ENCODE measurements around the gene CDC123. TPM values are rescaled to one million over a fixed set of nuclear protein-coding genes. Genes with fewer than 3 reads are reported as not detected.

CDC123 gene
- total RNA-seq, 1 experiment from 2014 or later = 74.2 TPM

GRCh38 chr10:12189426-12189825 lies 6.6 kb upstream of the CDC123 start:
- DNase-seq (no peak), ATAC-seq (no peak)
- no peaks in the 10 kb centered on the region for H3K27me3 ChIP-seq (ENCODE audit: low read length)
- peaks cover 39% of the 10 kb centered on the region for H3K79me2 ChIP-seq (ENCODE audit: low read length)
- intact Hi-C loops (cut with micrococcal nuclease) = no loop called here
- no peak overlapping the region for H3K9ac ChIP-seq (ENCODE audit: low read length)
- no peaks in the 10 kb centered on the region for H4K20me1 ChIP-seq (ENCODE audit: low read length)
- no peak for TF ChIP-seq EZH2phosphoT487 (IDR thresholded peaks at IDR 0.05; ENCODE audit: borderline replicate concordance, low read length)
- no peak for TF ChIP-seq CTCF (conservative IDR thresholded peaks at IDR 0.05; ENCODE audit: low read depth, low read length)
- TF ChIP-seq EZH2 (IDR thresholded peaks at IDR 0.05; ENCODE audit: low read length, unreplicated experiment) = no peak
- H3K36me3 ChIP-seq (ENCODE audit: low read depth, low read length) = no peaks in the 10 kb centered on the region; the same call in none of the 2 replicates
- POLR2A ChIA-PET (ENCODE audit: unreplicated experiment) = no interaction called here
- no peaks in the 10 kb centered on the region for H3F3A ChIP-seq (ENCODE audit: low read length, unreplicated experiment)
- no peak overlapping the region for H3K4me2 ChIP-seq (ENCODE audit: low read length)
- no peaks in the 10 kb centered on the region for H3K9me3 ChIP-seq (ENCODE audit: low read length)
- peaks cover 14% of the 10 kb centered on the region; the same call in 1 of the 2 replicates for H3K4me1 ChIP-seq (ENCODE audit: insufficient read depth, low read length)
- no peaks in the 10 kb centered on the region for H3K9me2 ChIP-seq (replicated peaks; ENCODE audit: low read length)
- CTCF ChIA-PET = no interaction called here
- no peak overlapping the region for H3K4me3 ChIP-seq (ENCODE audit: low read length)
- no peak overlapping the region for H2AFZ ChIP-seq (ENCODE audit: low read length)
- H3K27ac ChIP-seq (ENCODE audit: low read length) = no peak overlapping the region
- no TSS peak for BruUV-seq (replicated peaks)

GRCh38 chr10:12191715-12192114 lies 4.3 kb upstream of the CDC123 start:
- H3K4me2 ChIP-seq (ENCODE audit: low read length) = no peak overlapping the region
- ChIA-PET CTCF (no interaction called here), POLR2A (ENCODE audit: unreplicated experiment) (no interaction called here)
- H3K79me2 ChIP-seq (ENCODE audit: low read length) = peaks cover 59% of the 10 kb centered on the region
- no peak overlapping the region for H2AFZ ChIP-seq (ENCODE audit: low read length)
- ATAC-seq (no peak), DNase-seq (no peak)
- H4K20me1 ChIP-seq (ENCODE audit: low read length) = no peaks in the 10 kb centered on the region
- no peaks in the 10 kb centered on the region for H3K9me3 ChIP-seq (ENCODE audit: low read length)
- no peak overlapping the region for H3K9ac ChIP-seq (ENCODE audit: low read length)
- H3K36me3 ChIP-seq (ENCODE audit: low read depth, low read length) = no peaks in the 10 kb centered on the region; the same call in 1 of the 2 replicates
- TF ChIP-seq CTCF (conservative IDR thresholded peaks at IDR 0.05; ENCODE audit: low read depth, low read length) (no peak), EZH2 (IDR thresholded peaks at IDR 0.05; ENCODE audit: low read length, unreplicated experiment) (no peak)
- no peak overlapping the region for H3K27ac ChIP-seq (ENCODE audit: low read length)
- BruUV-seq (replicated peaks) = no TSS peak
- no peaks in the 10 kb centered on the region for H3F3A ChIP-seq (ENCODE audit: low read length, unreplicated experiment)
- no peaks in the 10 kb centered on the region for H3K9me2 ChIP-seq (replicated peaks; ENCODE audit: low read length)
- H3K27me3 ChIP-seq (ENCODE audit: low read length) = no peaks in the 10 kb centered on the region
- intact Hi-C loops (cut with micrococcal nuclease) = no loop called here
- peaks cover 11% of the 10 kb centered on the region; the same call in 1 of the 2 replicates for H3K4me1 ChIP-seq (ENCODE audit: insufficient read depth, low read length)
- no peak overlapping the region for H3K4me3 ChIP-seq (ENCODE audit: low read length)

GRCh38 chr10:12193193-12193592 lies 2.8 kb upstream of the CDC123 start:
- no peak overlapping the region for H3K9ac ChIP-seq (ENCODE audit: low read length)
- ChIA-PET CTCF (no interaction called here), POLR2A (ENCODE audit: unreplicated experiment) (no interaction called here)
- peaks cover 74% of the 10 kb centered on the region for H3K79me2 ChIP-seq (ENCODE audit: low read length)
- H4K20me1 ChIP-seq (ENCODE audit: low read length) = peaks cover 4% of the 10 kb centered on the region; the same call in 1 of the 2 replicates
- peak; percentile 2 for DNase-seq
- H3K4me1 ChIP-seq (ENCODE audit: insufficient read depth, low read length) = peaks cover 11% of the 10 kb centered on the region; the same call in 1 of the 2 replicates
- no peaks in the 10 kb centered on the region for H3K27me3 ChIP-seq (ENCODE audit: low read length)
- no peaks in the 10 kb centered on the region for H3F3A ChIP-seq (ENCODE audit: low read length, unreplicated experiment)
- H3K36me3 ChIP-seq (ENCODE audit: low read depth, low read length) = no peaks in the 10 kb centered on the region; the same call in 1 of the 2 replicates
- H3K9me2 ChIP-seq (replicated peaks; ENCODE audit: low read length) = no peaks in the 10 kb centered on the region
- no peak for ATAC-seq
- H3K9me3 ChIP-seq (ENCODE audit: low read length) = no peaks in the 10 kb centered on the region
- no peak overlapping the region for H3K4me3 ChIP-seq (ENCODE audit: low read length)
- no peak for TF ChIP-seq CTCF (conservative IDR thresholded peaks at IDR 0.05; ENCODE audit: low read depth, low read length)
- TF ChIP-seq EZH2 (IDR thresholded peaks at IDR 0.05; ENCODE audit: low read length, unreplicated experiment) = no peak
- TF ChIP-seq EZH2phosphoT487 (IDR thresholded peaks at IDR 0.05; ENCODE audit: borderline replicate concordance, low read length) = no peak
- no TSS peak for BruUV-seq (replicated peaks)
- peak overlapping the region; percentile 90; the same call in 1 of the 2 replicates for H3K4me2 ChIP-seq (ENCODE audit: low read length)
- no peak overlapping the region for H3K27ac ChIP-seq (ENCODE audit: low read length)
- intact Hi-C loops (cut with micrococcal nuclease) = no loop called here
- H2AFZ ChIP-seq (ENCODE audit: low read length) = no peak overlapping the region
